Mucosa of rectum (tissue), 2 donors: ENCODE results near the gene CLBA1.
"Not testable (repeated sequence)": the region's sequence is repeated elsewhere in the genome, so short reads cannot be mapped to it uniquely, and the experiment has no call there.

Source experiments
- H3K27ac ChIP-seq, 2 donors: one replicate each; pipeline ENCODE4 v1.7.0; 2013; ENCODE audit warnings: inconsistent platforms in 2 of 2, low read depth in 2 of 2, low read length in 2 of 2
- H3K27me3 ChIP-seq, 2 donors: one replicate each; pipeline ENCODE4 v1.7.0; 2013; ENCODE audit warnings: low read length in 2 of 2; ENCODE audit not compliant: control insufficient read depth in 2 of 2, insufficient read depth in 2 of 2
- H3K36me3 ChIP-seq, 2 donors: one replicate each; pipeline ENCODE4 v1.7.0; 2013; ENCODE audit warnings: low read length in 2 of 2; ENCODE audit not compliant: control insufficient read depth in 2 of 2, insufficient read depth in 2 of 2
- H3K4me1 ChIP-seq, 2 donors: one replicate each; pipeline ENCODE4 v1.7.0; 2013; ENCODE audit warnings: low read length in 2 of 2, mild to moderate bottlenecking in 1 of 2; ENCODE audit not compliant: control insufficient read depth in 2 of 2, insufficient read depth in 2 of 2
- H3K4me3 ChIP-seq, 2 donors: one replicate each; pipeline ENCODE4 v1.7.0; 2013; ENCODE audit warnings: low read length in 2 of 2
- H3K9ac ChIP-seq, 2 donors: one replicate each; pipeline ENCODE4 v1.7.0; 2013; ENCODE audit warnings: low read length in 2 of 2, low read depth in 1 of 2, mild to moderate bottlenecking in 1 of 2
- H3K9me3 ChIP-seq, 2 donors: one replicate each; pipeline ENCODE4 v1.7.0; 2013; ENCODE audit warnings: low read length in 2 of 2; ENCODE audit not compliant: control insufficient read depth in 2 of 2
- donor health status: healthy.
- donor health status: Normal muscosa, but diverticular disease.

CLBA1 gene

GRCh38 chr14:104948736-104949031, 36.9 kb upstream of the CLBA1 start:
- no peaks in the 10 kb centered on the region for H3K36me3 ChIP-seq
- H3K4me3 ChIP-seq: no peak overlapping the region
- no peaks in the 10 kb centered on the region for H3K4me1 ChIP-seq
- no peaks in the 10 kb centered on the region for H3K27me3 ChIP-seq
- no peak overlapping the region for H3K9ac ChIP-seq
- H3K27ac ChIP-seq: no peak overlapping the region
- no peaks in the 10 kb centered on the region for H3K9me3 ChIP-seq

DNA sequence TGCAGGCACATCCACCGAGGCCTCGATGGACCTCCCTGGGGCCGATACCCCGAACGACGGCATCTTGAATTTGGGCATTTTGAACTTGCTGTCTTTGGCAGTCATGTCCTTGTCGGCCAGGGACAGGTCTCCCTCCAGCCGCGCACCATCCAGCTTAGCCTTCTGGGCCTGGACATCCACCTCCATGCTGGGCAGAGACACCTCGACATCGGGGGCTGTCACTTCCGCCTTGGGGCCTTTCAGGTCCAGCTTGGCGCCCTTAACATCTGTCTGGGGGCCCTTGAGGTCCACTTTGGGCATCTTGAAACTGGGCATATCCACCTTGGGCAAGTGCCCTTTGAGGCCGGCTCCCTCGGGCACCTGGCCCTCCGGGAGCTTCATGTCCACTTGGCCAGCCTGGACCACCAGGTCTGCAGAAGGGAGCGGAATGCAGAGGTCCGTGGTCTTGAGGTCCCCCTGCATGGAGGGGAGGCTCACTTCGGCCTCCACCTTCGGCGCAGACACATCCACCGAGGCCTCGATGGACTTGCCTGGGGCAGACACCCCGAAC, 36.1 kb upstream of the CLBA1 start:
- H3K27ac ChIP-seq, H3K9ac ChIP-seq, H3K27me3 ChIP-seq, H3K4me3 ChIP-seq, H3K4me1 ChIP-seq, H3K9me3 ChIP-seq, H3K36me3 ChIP-seq: not testable (repeated sequence)

- Histone ChIP-seq H3K27me3 (no peaks in the 10 kb centered on the region), H3K27ac (no peak overlapping the region), H3K9me3 (no peaks in the 10 kb centered on the region), H3K9ac (no peak overlapping the region), H3K4me1 (no peaks in the 10 kb centered on the region), H3K36me3 (no peaks in the 10 kb centered on the region), H3K4me3 (no peak overlapping the region)
These were observed 35.6 kb upstream of the CLBA1 start for GRCh38 chr14:104950021-104950420.

GRCh38 chr14:104950701-104951100, 34.9 kb upstream of the CLBA1 start:
- H3K4me3 ChIP-seq, H3K4me1 ChIP-seq, H3K9me3 ChIP-seq, H3K9ac ChIP-seq, H3K27me3 ChIP-seq, H3K36me3 ChIP-seq, H3K27ac ChIP-seq: not testable (repeated sequence)

DNA sequence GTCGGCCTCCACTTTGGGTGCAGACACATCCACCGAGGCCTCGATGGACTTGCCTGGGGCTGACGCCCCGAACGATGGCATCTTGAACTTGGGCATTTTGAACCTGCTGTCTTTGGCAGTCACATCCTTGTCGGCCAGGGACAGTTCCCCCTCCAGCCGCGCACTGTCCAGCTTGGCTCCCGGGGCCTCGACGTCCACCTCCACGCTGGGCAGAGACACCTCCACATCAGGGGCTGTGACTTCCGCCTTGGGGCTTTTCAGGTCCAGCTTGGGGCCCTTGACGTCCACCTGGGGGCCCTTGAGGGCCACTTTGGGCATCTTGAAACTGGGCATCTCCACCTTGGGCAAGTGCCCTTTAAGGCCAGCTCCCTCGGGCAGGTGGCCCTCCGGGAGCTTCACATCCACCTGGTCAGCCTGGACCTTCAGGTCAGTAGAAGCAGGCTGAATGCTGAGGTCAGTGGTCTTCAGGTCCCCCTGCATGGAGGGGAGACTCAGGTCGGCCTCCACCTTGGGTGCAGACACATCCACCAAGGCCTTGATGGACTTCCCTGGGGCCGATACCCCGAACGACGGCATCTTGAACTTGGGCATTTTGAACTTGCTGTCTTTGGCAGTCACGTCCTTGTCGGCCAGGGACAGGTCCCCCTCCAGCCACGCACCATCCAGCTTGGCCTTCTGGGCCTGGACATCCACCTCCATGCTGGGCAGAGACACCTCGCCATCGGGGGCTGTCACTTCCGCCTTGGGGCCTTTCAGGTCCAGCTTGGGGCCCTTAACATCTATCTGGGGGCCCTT, 33.5 kb upstream of the CLBA1 start:
- H3K9ac ChIP-seq, H3K4me1 ChIP-seq, H3K27me3 ChIP-seq, H3K4me3 ChIP-seq, H3K36me3 ChIP-seq, H3K27ac ChIP-seq, H3K9me3 ChIP-seq: not testable (repeated sequence)

- peaks cover 0 to 2% of the 10 kb centered on the region in 2 donors for H3K36me3 ChIP-seq
- H3K4me3 ChIP-seq: no peak overlapping the region
- no peak overlapping the region for H3K9ac ChIP-seq
- peaks cover 0 to 3% of the 10 kb centered on the region in 2 donors for H3K4me1 ChIP-seq
- H3K27me3 ChIP-seq: peaks cover 4 to 9% of the 10 kb centered on the region in 2 donors
- H3K27ac ChIP-seq: no peak overlapping the region
- H3K9me3 ChIP-seq: no peaks in the 10 kb centered on the region
These were observed 32.5 kb upstream of the CLBA1 start for GRCh38 chr14:104953097-104953496.

DNA sequence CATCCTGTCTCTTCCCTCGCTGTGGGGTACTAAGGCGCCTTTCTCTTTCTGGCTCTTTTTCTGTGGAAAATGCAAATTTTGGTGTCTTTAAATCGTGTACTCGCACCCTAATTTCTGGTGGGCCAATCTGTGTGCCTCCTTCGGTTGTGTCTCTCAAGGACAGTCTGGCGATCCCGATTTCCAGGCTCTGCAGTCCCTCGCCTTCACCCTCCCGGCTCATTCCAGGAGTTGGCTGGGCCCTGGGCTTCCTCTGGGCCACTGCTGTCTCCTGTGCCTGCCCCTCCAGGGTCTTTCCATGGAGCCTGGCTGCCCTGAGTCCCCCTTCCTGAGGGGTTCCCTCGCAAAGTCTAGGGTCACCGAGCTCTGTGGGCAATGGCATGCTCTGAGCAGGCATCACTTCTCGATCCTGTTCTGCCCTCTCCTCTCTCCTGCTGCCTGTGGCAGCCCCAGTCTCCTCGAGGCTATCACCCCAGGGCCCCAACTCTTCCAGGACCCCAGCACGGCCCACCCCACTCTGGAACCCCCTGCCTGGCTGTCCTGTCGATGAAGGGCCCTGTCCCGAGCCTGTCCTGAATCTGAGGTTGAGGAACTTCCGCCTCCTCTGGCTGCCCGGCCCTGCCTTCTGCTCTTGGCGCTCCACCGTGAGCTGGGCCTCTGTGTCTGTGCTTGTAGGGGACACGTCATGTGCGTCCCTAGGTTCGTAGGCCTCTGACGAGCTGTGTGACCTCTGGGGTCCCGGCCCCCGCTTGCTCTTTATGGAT, 31.5 kb upstream of the CLBA1 start:
- peaks cover 4 to 9% of the 10 kb centered on the region in 2 donors for H3K27me3 ChIP-seq
- H3K36me3 ChIP-seq: peaks cover 0 to 2% of the 10 kb centered on the region in 2 donors
- no peak overlapping the region for H3K4me3 ChIP-seq
- H3K9ac ChIP-seq: no peak overlapping the region
- peaks cover 0 to 3% of the 10 kb centered on the region in 2 donors for H3K4me1 ChIP-seq
- no peaks in the 10 kb centered on the region for H3K9me3 ChIP-seq
- H3K27ac ChIP-seq: no peak overlapping the region

DNA sequence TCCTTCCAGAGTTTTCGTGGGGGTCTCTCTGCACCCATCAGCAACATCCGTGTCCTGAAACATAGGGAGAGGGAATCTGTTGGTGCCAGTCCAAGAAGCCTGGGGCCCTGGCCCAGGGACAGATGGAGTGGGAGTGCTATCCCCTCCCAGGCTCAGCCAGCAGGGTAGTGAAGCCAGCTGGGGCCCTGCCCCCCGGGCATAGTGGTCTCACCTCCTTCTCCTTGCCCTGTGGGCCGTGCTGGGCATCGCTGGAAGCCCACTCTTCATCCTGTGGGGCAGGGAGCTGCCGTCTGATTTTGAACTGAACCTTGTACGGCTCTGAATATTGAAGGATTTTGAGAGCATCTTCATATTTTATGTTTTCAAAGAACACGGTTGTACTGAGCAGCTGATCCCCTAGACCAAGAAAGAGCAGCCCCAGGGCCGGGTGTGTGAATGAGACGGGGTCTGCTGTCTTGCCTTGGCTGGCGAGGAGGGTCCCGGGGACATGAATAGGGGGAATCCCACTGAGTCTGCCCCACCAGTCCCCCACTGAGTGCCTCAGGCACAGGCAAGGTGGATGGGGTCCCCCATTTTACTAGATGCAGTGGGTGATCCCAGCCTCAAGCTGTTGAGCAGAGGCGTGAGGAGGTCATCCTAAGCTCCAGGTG, 30.7 kb upstream of the CLBA1 start:
- peaks cover 4 to 9% of the 10 kb centered on the region in 2 donors for H3K27me3 ChIP-seq
- no peak overlapping the region for H3K9ac ChIP-seq
- H3K36me3 ChIP-seq: peaks cover 0 to 2% of the 10 kb centered on the region in 2 donors
- no peak overlapping the region for H3K27ac ChIP-seq
- peaks cover 0 to 3% of the 10 kb centered on the region in 2 donors for H3K4me1 ChIP-seq
- no peak overlapping the region for H3K4me3 ChIP-seq
- no peaks in the 10 kb centered on the region for H3K9me3 ChIP-seq

- peaks cover 0 to 2% of the 10 kb centered on the region in 2 donors for H3K36me3 ChIP-seq
- H3K4me3 ChIP-seq: no peak overlapping the region
- H3K9ac ChIP-seq: no peak overlapping the region
- H3K27me3 ChIP-seq: peaks cover 4 to 9% of the 10 kb centered on the region in 2 donors
- peaks cover 0 to 3% of the 10 kb centered on the region in 2 donors for H3K4me1 ChIP-seq
- no peaks in the 10 kb centered on the region for H3K9me3 ChIP-seq
- no peak overlapping the region for H3K27ac ChIP-seq
These were observed 30.2 kb upstream of the CLBA1 start for GRCh38 chr14:104955396-104955770.

DNA sequence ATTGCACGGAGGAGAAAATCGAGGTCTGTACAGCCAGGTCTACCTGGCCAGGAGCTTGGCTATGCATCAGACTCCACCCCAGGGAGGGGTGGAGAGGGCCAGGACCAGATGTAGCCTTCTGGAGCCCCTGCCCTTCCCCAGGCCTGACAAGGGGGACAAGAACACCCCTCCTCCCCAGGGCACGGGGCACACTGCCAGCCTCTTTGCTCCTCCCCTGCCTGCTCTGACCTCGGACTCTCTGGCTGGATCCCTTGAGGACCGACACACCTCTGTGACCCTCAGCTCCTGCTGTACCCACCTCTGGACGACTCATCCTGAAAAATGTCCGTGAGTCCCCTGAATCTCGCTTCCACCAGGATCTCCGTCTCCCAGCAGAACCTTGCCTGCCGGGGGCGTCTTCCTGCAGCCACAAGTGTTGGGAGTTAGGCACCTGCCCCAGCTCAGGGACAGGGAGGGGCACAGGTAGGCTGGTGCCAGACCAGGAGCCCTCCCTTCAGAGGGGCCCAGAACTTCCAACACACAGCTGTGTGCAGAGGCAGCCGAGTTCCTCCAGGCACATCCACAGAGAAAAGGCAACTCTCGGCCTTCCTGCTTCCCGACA, 29.2 kb upstream of the CLBA1 start:
- Histone ChIP-seq H3K27me3 (peaks cover 4 to 9% of the 10 kb centered on the region in 2 donors), H3K9ac (no peak overlapping the region), H3K36me3 (peaks cover 0 to 2% of the 10 kb centered on the region in 2 donors), H3K9me3 (no peaks in the 10 kb centered on the region), H3K4me3 (no peak overlapping the region), H3K4me1 (peaks cover 0 to 3% of the 10 kb centered on the region in 2 donors), H3K27ac (no peak overlapping the region)
